ENCODE data around the gene NKX2-3. TPM values are rescaled to one million over a fixed set of nuclear protein-coding genes. Genes with fewer than 3 reads are reported as not detected.

Gene NKX2-3
- total and polyA plus RNA-seq, 2 experiments from 2014 or later, result 0.17 TPM; not detected in 1

DNA sequence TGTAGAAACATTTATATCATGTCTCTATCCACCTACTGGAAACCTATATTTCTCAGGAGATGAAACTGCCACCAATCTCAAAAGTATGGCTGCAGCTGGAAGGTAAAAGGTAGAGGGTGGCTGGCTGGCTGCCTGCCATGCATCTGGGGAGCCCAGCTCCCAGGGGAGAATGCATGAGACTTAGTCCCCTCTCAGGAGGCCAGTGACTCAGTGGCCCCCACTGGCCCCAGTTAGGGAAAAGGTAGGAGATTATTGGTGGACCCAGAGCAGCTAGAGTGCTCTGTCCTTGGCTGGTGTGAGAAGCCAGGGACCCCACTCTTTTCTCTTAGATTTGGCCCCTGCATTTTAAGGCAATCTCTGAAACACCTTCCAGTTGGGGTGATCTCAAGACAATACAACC is 6.8 kb upstream of the NKX2-3 start:
- Histone ChIP-seq H3K9me3 (ENCODE audit: low read depth) (no peaks in the 10 kb centered on the region), H4K20me1 (ENCODE audit: insufficient read depth, poor library complexity, severe bottlenecking) (no peaks in the 10 kb centered on the region), H3K4me2 (no peak overlapping the region), H2AFZ (no peak overlapping the region), H3K27ac (no peak overlapping the region), H3K9me2 (replicated peaks; ENCODE audit: insufficient read depth) (no peaks in the 10 kb centered on the region), H3K79me2 (no peaks in the 10 kb centered on the region), H3K27me3 (peaks cover 100% of the 10 kb centered on the region), H3K4me3 (no peak overlapping the region), H3K4me1 (ENCODE audit: insufficient read depth) (peaks cover 18% of the 10 kb centered on the region), H3K36me3 (replicated peaks; ENCODE audit: insufficient read depth, low read depth) (no peaks in the 10 kb centered on the region)
- TF ChIP-seq EZH2phosphoT487 (IDR thresholded peaks at IDR 0.05; ENCODE audit: low read depth, severe bottlenecking, unreplicated experiment) (no peak), EZH2 (IDR thresholded peaks at IDR 0.05; ENCODE audit: borderline replicate concordance) (no peak)
- TF ChIP-seq, protein P1, sequence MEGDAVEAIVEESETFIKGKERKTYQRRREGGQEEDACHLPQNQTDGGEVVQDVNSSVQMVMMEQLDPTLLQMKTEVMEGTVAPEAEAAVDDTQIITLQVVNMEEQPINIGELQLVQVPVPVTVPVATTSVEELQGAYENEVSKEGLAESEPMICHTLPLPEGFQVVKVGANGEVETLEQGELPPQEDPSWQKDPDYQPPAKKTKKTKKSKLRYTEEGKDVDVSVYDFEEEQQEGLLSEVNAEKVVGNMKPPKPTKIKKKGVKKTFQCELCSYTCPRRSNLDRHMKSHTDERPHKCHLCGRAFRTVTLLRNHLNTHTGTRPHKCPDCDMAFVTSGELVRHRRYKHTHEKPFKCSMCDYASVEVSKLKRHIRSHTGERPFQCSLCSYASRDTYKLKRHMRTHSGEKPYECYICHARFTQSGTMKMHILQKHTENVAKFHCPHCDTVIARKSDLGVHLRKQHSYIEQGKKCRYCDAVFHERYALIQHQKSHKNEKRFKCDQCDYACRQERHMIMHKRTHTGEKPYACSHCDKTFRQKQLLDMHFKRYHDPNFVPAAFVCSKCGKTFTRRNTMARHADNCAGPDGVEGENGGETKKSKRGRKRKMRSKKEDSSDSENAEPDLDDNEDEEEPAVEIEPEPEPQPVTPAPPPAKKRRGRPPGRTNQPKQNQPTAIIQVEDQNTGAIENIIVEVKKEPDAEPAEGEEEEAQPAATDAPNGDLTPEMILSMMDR (IDR thresholded peaks at IDR 0.05; ENCODE audit: poor library complexity), result no peak
- DNase-seq (ENCODE audit: low spot score), result no peak

DNA sequence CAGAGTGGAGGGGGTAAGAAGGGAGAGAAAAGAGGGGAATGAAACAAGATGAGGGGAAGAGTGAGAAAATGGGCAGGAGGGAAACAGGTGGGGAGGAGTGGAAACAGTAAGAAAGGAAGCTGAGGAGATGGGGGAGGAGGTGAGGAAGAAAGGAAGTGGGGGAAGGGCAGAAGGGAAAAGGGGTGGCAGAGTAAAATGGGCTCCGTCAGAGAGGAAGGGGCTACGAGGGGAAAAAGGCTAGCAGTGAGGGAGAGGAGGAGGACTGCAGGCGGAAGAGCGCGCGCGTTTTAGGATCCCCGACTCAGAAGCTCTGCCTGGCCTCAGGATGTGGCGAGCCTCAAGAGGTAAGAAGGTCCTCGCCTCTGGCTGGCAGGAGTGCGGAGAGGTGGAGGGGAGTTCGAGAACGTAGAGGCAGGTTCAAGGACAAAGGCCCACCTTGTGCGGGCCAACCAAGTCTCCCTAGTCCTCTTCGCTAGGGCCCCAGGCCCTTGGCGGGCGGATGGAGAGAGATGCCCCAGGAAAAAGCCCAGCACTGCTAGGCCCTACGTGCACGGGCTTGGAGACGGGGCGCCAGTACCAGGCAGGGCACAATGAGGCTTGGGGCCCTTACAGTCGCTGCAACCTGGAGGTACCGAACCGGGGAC is 5.8 kb upstream of the NKX2-3 start:
- no peaks in the 10 kb centered on the region for H4K20me1 ChIP-seq (ENCODE audit: insufficient read depth, poor library complexity, severe bottlenecking)
- TF ChIP-seq, protein P1 (IDR thresholded peaks at IDR 0.05; ENCODE audit: poor library complexity), result no peak
- TF ChIP-seq EZH2 (IDR thresholded peaks at IDR 0.05; ENCODE audit: borderline replicate concordance), result no peak
- TF ChIP-seq EZH2phosphoT487 (IDR thresholded peaks at IDR 0.05; ENCODE audit: low read depth, severe bottlenecking, unreplicated experiment), result no peak
- no peak overlapping the region for H3K27ac ChIP-seq
- DNase-seq (ENCODE audit: low spot score), result no peak
- no peaks in the 10 kb centered on the region for H3K79me2 ChIP-seq
- 31% methylated on average over 18 of the region's 24 CpGs for WGBS (ENCODE audit: low lambda C conversion rate, missing lambda C conversion rate)
- no peaks in the 10 kb centered on the region for H3K9me3 ChIP-seq (ENCODE audit: low read depth)
- H3K4me1 ChIP-seq (ENCODE audit: insufficient read depth), result peaks cover 9% of the 10 kb centered on the region
- H3K36me3 ChIP-seq (replicated peaks; ENCODE audit: insufficient read depth, low read depth), result no peaks in the 10 kb centered on the region
- H3K4me2 ChIP-seq, result no peak overlapping the region
- H3K27me3 ChIP-seq, result peaks cover 100% of the 10 kb centered on the region
- no peak overlapping the region for H2AFZ ChIP-seq
- H3K4me3 ChIP-seq, result no peak overlapping the region
- H3K9me2 ChIP-seq (replicated peaks; ENCODE audit: insufficient read depth), result no peaks in the 10 kb centered on the region

DNA sequence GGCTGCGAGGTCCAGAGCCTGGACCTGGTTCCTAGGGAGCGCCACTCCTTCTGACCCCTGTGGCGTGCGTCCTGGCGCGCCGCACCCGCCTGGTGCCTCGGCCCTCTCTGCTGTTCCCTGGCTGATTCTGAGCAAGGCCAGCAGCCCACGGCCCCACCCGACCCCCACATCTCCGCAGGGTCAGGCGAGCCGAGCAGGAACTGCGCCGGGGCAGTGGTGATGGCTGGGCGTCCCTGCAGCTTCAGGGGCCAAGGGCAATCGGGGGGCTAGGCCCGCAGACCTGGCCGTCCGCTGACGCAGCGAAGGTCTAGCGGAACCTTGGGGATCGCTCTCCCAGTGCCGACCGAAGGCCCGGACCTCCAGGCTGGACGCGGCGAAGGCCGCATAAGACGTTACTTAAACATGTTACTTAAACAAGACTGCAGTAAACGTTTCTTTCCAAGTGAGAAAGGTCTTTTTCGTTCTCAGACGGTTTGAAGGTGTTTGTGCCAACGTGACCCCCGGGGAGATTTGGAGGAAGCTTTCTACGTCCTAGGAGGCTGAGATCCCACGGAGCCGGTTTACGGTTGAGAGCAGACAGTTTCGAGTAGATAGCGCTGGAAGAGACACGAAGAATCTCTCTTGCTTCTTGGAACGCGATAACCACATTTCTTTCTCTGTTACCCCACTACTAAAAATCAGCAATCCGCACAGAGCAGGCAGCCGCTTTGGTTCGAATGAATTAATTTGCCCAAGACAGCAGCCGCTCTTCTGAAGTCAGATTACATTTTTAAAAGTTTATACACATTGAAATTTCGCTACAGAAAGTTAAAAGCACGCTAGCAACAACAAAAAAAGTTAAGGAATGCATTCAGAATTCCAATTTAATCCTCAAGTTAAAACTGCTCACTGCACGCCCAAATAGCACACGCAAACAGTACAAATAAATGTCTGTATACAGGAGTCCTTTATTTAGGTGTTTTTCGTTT is 4.9 kb upstream of the NKX2-3 start:
- Histone ChIP-seq H3K9me3 (ENCODE audit: low read depth) (no peaks in the 10 kb centered on the region), H3K27me3 (peaks cover 100% of the 10 kb centered on the region), H3K4me2 (no peak overlapping the region), H3K27ac (no peak overlapping the region), H2AFZ (no peak overlapping the region), H3K4me1 (ENCODE audit: insufficient read depth) (peaks cover 7% of the 10 kb centered on the region), H3K4me3 (no peak overlapping the region), H3K79me2 (no peaks in the 10 kb centered on the region), H3K36me3 (replicated peaks; ENCODE audit: insufficient read depth, low read depth) (no peaks in the 10 kb centered on the region), H4K20me1 (ENCODE audit: insufficient read depth, poor library complexity, severe bottlenecking) (no peaks in the 10 kb centered on the region), H3K9me2 (replicated peaks; ENCODE audit: insufficient read depth) (no peaks in the 10 kb centered on the region)
- TF ChIP-seq, protein P1 (IDR thresholded peaks at IDR 0.05; ENCODE audit: poor library complexity), result no peak
- peak; percentile 88 for TF ChIP-seq EZH2 (IDR thresholded peaks at IDR 0.05; ENCODE audit: borderline replicate concordance)
- TF ChIP-seq EZH2phosphoT487 (IDR thresholded peaks at IDR 0.05; ENCODE audit: low read depth, severe bottlenecking, unreplicated experiment), result peak; percentile 57
- no peak for DNase-seq (ENCODE audit: low spot score)
- 9% methylated on average over 56 of the region's 56 CpGs for WGBS (ENCODE audit: low lambda C conversion rate, missing lambda C conversion rate)
